Measurements from ENCODE around the gene SASH1. TPM values are rescaled to one million over a fixed set of nuclear protein-coding genes. Genes with fewer than 3 reads are reported as not detected.

SASH1 gene
- total RNA-seq, 1 experiment from 2014 or later: 33.2 TPM

- Histone ChIP-seq H4K8ac (replicated peaks; ENCODE audit: insufficient read length, low read depth, low read length) (no peak overlapping the region), H2AK5ac (ENCODE audit: insufficient read length, low read length) (no peak overlapping the region), H3K9me3 (ENCODE audit: control insufficient read depth, low read depth, low read length) (no peaks in the 10 kb centered on the region), H2BK12ac (ENCODE audit: insufficient read length, low read depth, low read length) (no peak overlapping the region), H3K27ac (ENCODE audit: insufficient read length, low read depth, low read length) (no peak overlapping the region), H3K79me1 (ENCODE audit: insufficient read depth, low read depth, low read length, poor library complexity, severe bottlenecking) (no peaks in the 10 kb centered on the region), H2BK5ac (ENCODE audit: insufficient read length, low read length) (no peak overlapping the region), H3T11ph (ENCODE audit: low read length) (no peak overlapping the region), H4K91ac (ENCODE audit: insufficient read length, low read depth, low read length) (no peak overlapping the region), H3K23me2 (ENCODE audit: insufficient read length, low read depth, low read length, poor library complexity, severe bottlenecking) (no peaks in the 10 kb centered on the region), H3K4me2 (ENCODE audit: insufficient read depth, insufficient read length, low read length) (no peak overlapping the region), H3K4me1 (ENCODE audit: insufficient read depth, low read length) (no peaks in the 10 kb centered on the region; the same call in 1 of the 2 replicates), H3K4ac (ENCODE audit: low read depth, low read length) (no peak overlapping the region), H4K20me1 (ENCODE audit: control insufficient read depth, insufficient read depth, insufficient read length) (no peaks in the 10 kb centered on the region), H3K18ac (ENCODE audit: insufficient read length, low read depth, low read length) (no peak overlapping the region), H2BK15ac (ENCODE audit: low read depth, low read length) (no peak overlapping the region), H3K27me3 (ENCODE audit: insufficient read depth, low read length) (no peaks in the 10 kb centered on the region), H2BK120ac (ENCODE audit: low read depth, low read length, poor library complexity, severe bottlenecking) (no peak overlapping the region), H3K23ac (ENCODE audit: insufficient read length, low read depth, low read length) (no peak overlapping the region), H2AFZ (ENCODE audit: low read length) (no peak overlapping the region), H3K14ac (ENCODE audit: insufficient read depth, low read length) (no peak overlapping the region), H4K5ac (ENCODE audit: insufficient read length, low read depth, low read length) (no peak overlapping the region), H2BK20ac (ENCODE audit: low read depth, low read length, poor library complexity, severe bottlenecking) (no peak overlapping the region), H3K56ac (ENCODE audit: insufficient read length, low read depth, low read length) (no peak overlapping the region), H3K79me2 (ENCODE audit: insufficient read depth, low read length) (no peaks in the 10 kb centered on the region), H3K9ac (ENCODE audit: extremely low read depth, insufficient read length, low read length) (no peak overlapping the region)
- H3K4me3 Mint-ChIP-seq: no peak overlapping the region
- H3K27ac Mint-ChIP-seq: no peak overlapping the region
- H3K4me1 Mint-ChIP-seq: peaks cover 13 to 23% of the 10 kb centered on the region in 2 experiments
- no peaks in the 10 kb centered on the region for H3K27me3 Mint-ChIP-seq (ENCODE audit: low read depth)
- no peaks in the 10 kb centered on the region for H3K9me3 Mint-ChIP-seq
- no CpG with 5 or more reads among the region's 1 CpG for WGBS (ENCODE audit: extremely low coverage, insufficient read length, low lambda C conversion rate)
- DNase-seq: no peak
- no peak for TF ChIP-seq CTCF (conservative IDR thresholded peaks at IDR 0.05)
- peaks cover 2 to 10% (median 9%) of the 10 kb centered on the region in 3 experiments; a peak in 5 of 7 replicates for H3K36me3 Mint-ChIP-seq (ENCODE audit: insufficient read depth in 1 of 3, low read depth in 3 of 3)
These were observed 56.0 kb downstream of the SASH1 start for GRCh38 chr6:148398678-148399077.
